GM23338 (cell line): Measurements from ENCODE around the gene ERC1. TPM values are rescaled to one million over a fixed set of nuclear protein-coding genes. Genes with fewer than 3 reads are reported as not detected.

Experiments
- ATAC-seq: fragments of 200-7000 bp; cut with Tn5 transposase; 3 replicates; pipeline ENCODE4 v1.9.1; 2020
- DNase-seq: peaks from one replicate; pipeline ENCODE4 v3.0.0-alpha.2; 2015; ENCODE audit warnings: low spot score
- H2AFZ ChIP-seq: fragments of 200-600 bp; sonication (generic); 2 replicates; pipeline ENCODE4 v1.8.0; 2016; ENCODE audit warnings: antibody characterized with exemption, mild to moderate bottlenecking, moderate library complexity
- H3F3A ChIP-seq: fragments of 200-600 bp; sonication (generic); replicated peaks from 2 replicates; pipeline ENCODE4 v1.8.0; 2017; ENCODE audit warnings: antibody characterized with exemption, mixed run types, low read depth
- H3K27ac ChIP-seq: fragments of 200-600 bp; sonication (generic); 2 replicates; pipeline ENCODE4 v1.6.1; 2016; ENCODE audit warnings: low read depth
- H3K27me3 ChIP-seq: fragments of 200-600 bp; sonication (generic); 2 replicates; pipeline ENCODE4 v1.8.0; 2016; ENCODE audit warnings: mild to moderate bottlenecking, mixed run types, moderate library complexity; ENCODE audit not compliant: insufficient read depth
- H3K36me3 ChIP-seq: fragments of 200-600 bp; sonication (generic); 2 replicates; pipeline ENCODE4 v1.8.0; 2016; ENCODE audit warnings: mild to moderate bottlenecking; ENCODE audit not compliant: insufficient read depth
- H3K4me1 ChIP-seq: fragments of 200-600 bp; sonication (generic); 2 replicates; pipeline ENCODE4 v1.8.0; 2016; ENCODE audit warnings: mild to moderate bottlenecking, moderate library complexity; ENCODE audit not compliant: insufficient read depth
- H3K4me2 ChIP-seq: fragments of 200-600 bp; sonication (generic); 2 replicates; pipeline ENCODE4 v1.7.1; 2017; ENCODE audit warnings: mixed run types
- H3K4me3 ChIP-seq: fragments of 200-600 bp; sonication (generic); 2 replicates; pipeline ENCODE4 v1.6.1; 2016; ENCODE audit warnings: mixed run types
- H3K79me2 ChIP-seq: fragments of 200-600 bp; sonication (generic); replicated peaks from 2 replicates; pipeline ENCODE4 v1.8.0; 2017; ENCODE audit warnings: mild to moderate bottlenecking; ENCODE audit not compliant: insufficient read depth
- H3K9me2 ChIP-seq: fragments of 200-600 bp; sonication (generic); 2 replicates; pipeline ENCODE4 v1.8.0; 2017; ENCODE audit not compliant: insufficient read depth
- H4K20me1 ChIP-seq: fragments of 200-600 bp; sonication (generic); replicated peaks from 2 replicates; pipeline ENCODE4 v1.8.0; 2017; ENCODE audit warnings: mild to moderate bottlenecking; ENCODE audit not compliant: insufficient read depth
- H3K27ac Mint-ChIP-seq: 2 replicates; pipeline ENCODE4 v1.8.0; 2020; ENCODE audit warnings: inconsistent platforms, mild to moderate bottlenecking, moderate library complexity, mixed read lengths
- H3K27me3 Mint-ChIP-seq: 3 replicates; pipeline ENCODE4 v1.8.0; 2022; ENCODE audit warnings: low read depth, mild to moderate bottlenecking, moderate library complexity, mixed read lengths, inconsistent platforms; ENCODE audit not compliant: insufficient read depth, poor library complexity
- H3K36me3 Mint-ChIP-seq: 3 replicates; pipeline ENCODE4 v1.8.0; 2021; ENCODE audit warnings: low read depth, mild to moderate bottlenecking, inconsistent platforms, moderate library complexity, mixed read lengths
- H3K4me1 Mint-ChIP-seq: 3 replicates; pipeline ENCODE4 v1.8.0; 2020; ENCODE audit warnings: mild to moderate bottlenecking, inconsistent platforms, mixed read lengths
- H3K4me3 Mint-ChIP-seq: 3 replicates; pipeline ENCODE4 v1.8.0; 2021; ENCODE audit warnings: moderate library complexity, mild to moderate bottlenecking, inconsistent platforms, mixed read lengths
- H3K9me3 Mint-ChIP-seq: 3 replicates; pipeline ENCODE4 v1.8.0; 2020; ENCODE audit warnings: moderate library complexity, mild to moderate bottlenecking, inconsistent platforms, mixed read lengths
- ETS1 ChIP-seq: IDR thresholded peaks from 2 replicates; pipeline ENCODE4 v1.6.1; 2016; ENCODE audit warnings: antibody characterized with exemption
- EZH2 ChIP-seq: fragments of 200-600 bp; sonication (generic); IDR thresholded peaks from one replicate; pipeline ENCODE4 v1.8.0; 2017; ENCODE audit warnings: antibody characterized with exemption, mild to moderate bottlenecking, low read depth; ENCODE audit not compliant: unreplicated experiment
- EZH2phosphoT487 ChIP-seq: fragments of 200-600 bp; sonication (generic); IDR thresholded peaks from one replicate; pipeline ENCODE4 v1.8.1; 2018; ENCODE audit warnings: antibody characterized with exemption; ENCODE audit not compliant: unreplicated experiment
- JUNB ChIP-seq: IDR thresholded peaks from one replicate; pipeline ENCODE4 v1.6.1; 2016; ENCODE audit warnings: antibody characterized with exemption; ENCODE audit not compliant: unreplicated experiment
- POLR2AphosphoS5 ChIP-seq: IDR thresholded peaks from 2 replicates; pipeline ENCODE4 v1.6.1; 2016; ENCODE audit warnings: antibody characterized with exemption, low read depth
- STAT1 ChIP-seq: IDR thresholded peaks from one replicate; pipeline ENCODE4 v1.6.1; 2016; ENCODE audit warnings: antibody characterized with exemption; ENCODE audit not compliant: unreplicated experiment
- ZNF114 ChIP-seq: fragments of 250-450 bp; sonication (Bioruptor Pico); IDR thresholded peaks from 2 replicates; pipeline ENCODE4 v1.5.0; 2020; ENCODE audit warnings: mild to moderate bottlenecking, moderate library complexity
- ZNF331 ChIP-seq: fragments of 250-450 bp; sonication (Bioruptor Pico); IDR thresholded peaks from 2 replicates; pipeline ENCODE4 v1.5.0; 2020; ENCODE audit warnings: low read depth, mild to moderate bottlenecking, moderate library complexity
- ZNF462 ChIP-seq: fragments of 250-450 bp; sonication (Bioruptor Pico); IDR thresholded peaks from 2 replicates; pipeline ENCODE4 v1.5.0; 2020; ENCODE audit warnings: mild to moderate bottlenecking, moderate library complexity
- polyA plus RNA-seq: library from polyadenylated mRNA; unstranded; fragments of >200 nt; fragmentation: Nextera tagmentation; extraction: Ambion mirVana; gene quantifications from 2 replicates; pipeline ENCODE4 v1.2.1, GENCODE V29; 2016
- total RNA-seq: library from RNA; depleted of rRNA; stranded (reverse); fragments of >200 nt; shearing (Covaris generic); gene quantifications from 2 replicates; pipeline ENCODE4 v1.2.3, GENCODE V29; 2014
- TF ChIP-seq, protein P1 (sequence below): IDR thresholded peaks from one replicate; pipeline ENCODE4 v1.6.1; 2018; ENCODE audit warnings: antibody characterized with exemption; ENCODE audit not compliant: unreplicated experiment

ERC1 gene
- total and polyA plus RNA-seq, 2 experiments from 2014 or later, result 28.1 to 35.3 TPM

DNA sequence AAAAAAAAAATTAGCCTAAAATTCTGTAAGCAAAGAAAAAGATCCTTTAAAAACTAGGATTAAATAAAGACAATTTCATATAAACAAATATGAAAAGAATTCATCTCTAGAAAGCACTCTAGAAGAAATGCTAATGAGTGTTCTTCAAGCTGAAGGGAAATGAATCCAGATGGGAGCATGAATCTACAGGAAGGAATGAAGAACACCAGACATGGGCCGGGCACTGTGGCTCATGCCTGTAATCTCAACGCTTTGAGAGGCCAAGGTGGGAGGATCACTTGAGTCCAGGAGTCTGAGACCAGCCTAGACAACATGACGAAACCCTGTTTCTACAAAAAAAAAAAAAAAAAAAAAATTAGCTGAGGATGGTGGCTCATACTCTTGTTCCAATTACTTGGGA lies 306.2 kb downstream of the ERC1 start:
- Histone ChIP-seq H4K20me1 (no peaks in the 10 kb centered on the region), H3K4me1 (no peaks in the 10 kb centered on the region), H2AFZ (no peak overlapping the region), H3K27me3 (no peaks in the 10 kb centered on the region), H3F3A (no peaks in the 10 kb centered on the region), H3K36me3 (no peaks in the 10 kb centered on the region), H3K79me2 (no peaks in the 10 kb centered on the region), H3K4me3 (no peak overlapping the region), H3K4me2 (no peak overlapping the region), H3K27ac (no peak overlapping the region), H3K9me2 (no peaks in the 10 kb centered on the region)
- Mint-ChIP-seq H3K27me3 (peaks cover 1% of the 10 kb centered on the region), H3K4me1 (peaks cover 2% of the 10 kb centered on the region; the same call in 1 of the 3 replicates), H3K9me3 (peaks cover 10% of the 10 kb centered on the region; the same call in 2 of the 3 replicates), H3K36me3 (peaks cover 45% of the 10 kb centered on the region), H3K27ac (no peak overlapping the region), H3K4me3 (no peak overlapping the region)
- no peak for DNase-seq
- no peak for ATAC-seq
- no peak for TF ChIP-seq EZH2

DNA sequence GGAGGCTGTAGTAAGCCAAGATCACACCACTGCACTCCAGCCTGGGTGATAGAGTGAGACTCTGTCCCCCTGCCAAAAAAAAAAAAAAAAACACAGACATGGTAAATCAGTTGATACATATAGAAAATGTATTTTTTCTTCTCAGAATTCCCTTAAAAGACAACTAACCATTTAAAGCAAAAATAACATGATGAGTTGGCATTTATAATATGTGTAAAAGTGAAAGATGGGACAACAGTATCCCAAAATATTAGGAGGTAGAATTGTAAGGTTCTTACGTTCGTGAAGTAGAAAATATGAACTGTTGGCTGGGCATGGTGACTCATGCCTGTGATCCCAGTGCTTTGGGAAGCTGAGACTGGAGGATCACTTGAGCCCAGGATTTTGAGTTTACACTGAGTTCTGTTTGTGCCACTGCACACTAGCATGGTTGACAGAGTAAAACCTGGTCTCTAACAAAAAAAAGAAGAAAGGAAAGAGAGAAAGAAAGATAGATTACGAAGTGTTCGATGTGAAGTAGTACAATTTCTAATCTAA lies 306.7 kb downstream of the ERC1 start:
- H3K4me3 Mint-ChIP-seq, result no peak overlapping the region
- TF ChIP-seq EZH2, result no peak
- no peak for TF ChIP-seq ETS1
- no peak for TF ChIP-seq ZNF462 (CRISPR knock-in tag)
- TF ChIP-seq JUNB, result no peak
- TF ChIP-seq, protein P1, sequence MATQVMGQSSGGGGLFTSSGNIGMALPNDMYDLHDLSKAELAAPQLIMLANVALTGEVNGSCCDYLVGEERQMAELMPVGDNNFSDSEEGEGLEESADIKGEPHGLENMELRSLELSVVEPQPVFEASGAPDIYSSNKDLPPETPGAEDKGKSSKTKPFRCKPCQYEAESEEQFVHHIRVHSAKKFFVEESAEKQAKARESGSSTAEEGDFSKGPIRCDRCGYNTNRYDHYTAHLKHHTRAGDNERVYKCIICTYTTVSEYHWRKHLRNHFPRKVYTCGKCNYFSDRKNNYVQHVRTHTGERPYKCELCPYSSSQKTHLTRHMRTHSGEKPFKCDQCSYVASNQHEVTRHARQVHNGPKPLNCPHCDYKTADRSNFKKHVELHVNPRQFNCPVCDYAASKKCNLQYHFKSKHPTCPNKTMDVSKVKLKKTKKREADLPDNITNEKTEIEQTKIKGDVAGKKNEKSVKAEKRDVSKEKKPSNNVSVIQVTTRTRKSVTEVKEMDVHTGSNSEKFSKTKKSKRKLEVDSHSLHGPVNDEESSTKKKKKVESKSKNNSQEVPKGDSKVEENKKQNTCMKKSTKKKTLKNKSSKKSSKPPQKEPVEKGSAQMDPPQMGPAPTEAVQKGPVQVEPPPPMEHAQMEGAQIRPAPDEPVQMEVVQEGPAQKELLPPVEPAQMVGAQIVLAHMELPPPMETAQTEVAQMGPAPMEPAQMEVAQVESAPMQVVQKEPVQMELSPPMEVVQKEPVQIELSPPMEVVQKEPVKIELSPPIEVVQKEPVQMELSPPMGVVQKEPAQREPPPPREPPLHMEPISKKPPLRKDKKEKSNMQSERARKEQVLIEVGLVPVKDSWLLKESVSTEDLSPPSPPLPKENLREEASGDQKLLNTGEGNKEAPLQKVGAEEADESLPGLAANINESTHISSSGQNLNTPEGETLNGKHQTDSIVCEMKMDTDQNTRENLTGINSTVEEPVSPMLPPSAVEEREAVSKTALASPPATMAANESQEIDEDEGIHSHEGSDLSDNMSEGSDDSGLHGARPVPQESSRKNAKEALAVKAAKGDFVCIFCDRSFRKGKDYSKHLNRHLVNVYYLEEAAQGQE, result no peak
- TF ChIP-seq STAT1, result no peak
- no peak for TF ChIP-seq ZNF114 (CRISPR knock-in tag)
- no peak for TF ChIP-seq EZH2phosphoT487
- no peak for TF ChIP-seq ZNF331 (CRISPR knock-in tag)
- TF ChIP-seq POLR2AphosphoS5, result no peak

More for the DNA sequence above, 306.7 kb downstream of the ERC1 start:
- no peak overlapping the region for H3K27ac Mint-ChIP-seq
- H2AFZ ChIP-seq, result no peak overlapping the region
- no peak for DNase-seq
- H3K79me2 ChIP-seq, result no peaks in the 10 kb centered on the region
- no peaks in the 10 kb centered on the region for H4K20me1 ChIP-seq
- no peak overlapping the region for H3K27ac ChIP-seq
- peaks cover 42% of the 10 kb centered on the region for H3K36me3 Mint-ChIP-seq
- H3K9me3 Mint-ChIP-seq, result peaks cover 10% of the 10 kb centered on the region; the same call in 2 of the 3 replicates
- no peaks in the 10 kb centered on the region for H3K27me3 ChIP-seq
- H3K4me3 ChIP-seq, result no peak overlapping the region
- H3K27me3 Mint-ChIP-seq, result peaks cover 1% of the 10 kb centered on the region
- H3K4me1 ChIP-seq, result no peaks in the 10 kb centered on the region
- H3K4me2 ChIP-seq, result no peak overlapping the region
- no peaks in the 10 kb centered on the region for H3K9me2 ChIP-seq
- no peaks in the 10 kb centered on the region for H3F3A ChIP-seq
- peaks cover 2% of the 10 kb centered on the region; the same call in 1 of the 3 replicates for H3K4me1 Mint-ChIP-seq
- no peak for ATAC-seq
- no peaks in the 10 kb centered on the region for H3K36me3 ChIP-seq
